ENCODE results near the gene SNRPN. TPM values are rescaled to one million over a fixed set of nuclear protein-coding genes. Genes with fewer than 3 reads are reported as not detected.

SNRPN gene
- total RNA-seq, 2 donors from 2014 or later, result 86.0 to 96.1 TPM

DNA sequence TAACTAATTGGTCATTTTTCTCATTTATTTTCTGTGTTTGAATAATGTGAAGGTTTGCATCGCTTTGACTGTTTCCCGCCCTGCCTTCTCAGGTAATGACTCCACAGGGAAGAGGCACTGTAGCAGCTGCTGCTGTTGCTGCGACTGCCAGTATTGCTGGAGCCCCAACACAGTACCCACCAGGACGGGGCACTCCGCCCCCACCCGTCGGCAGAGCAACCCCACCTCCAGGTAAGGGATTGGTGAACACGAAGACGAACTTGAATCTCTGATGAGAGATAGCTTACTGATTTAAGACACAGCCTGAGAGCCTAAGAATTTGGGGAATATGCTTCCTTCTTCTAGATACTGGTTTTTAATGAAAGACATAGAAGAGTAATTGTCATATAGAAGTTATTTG lies 22.9 kb downstream of the SNRPN start:
- Mint-ChIP-seq H3K4me3 (no peak overlapping the region), H3K27ac (no peak overlapping the region), H3K4me1 (ENCODE audit: low read depth) (no peaks in the 10 kb centered on the region)

DNA sequence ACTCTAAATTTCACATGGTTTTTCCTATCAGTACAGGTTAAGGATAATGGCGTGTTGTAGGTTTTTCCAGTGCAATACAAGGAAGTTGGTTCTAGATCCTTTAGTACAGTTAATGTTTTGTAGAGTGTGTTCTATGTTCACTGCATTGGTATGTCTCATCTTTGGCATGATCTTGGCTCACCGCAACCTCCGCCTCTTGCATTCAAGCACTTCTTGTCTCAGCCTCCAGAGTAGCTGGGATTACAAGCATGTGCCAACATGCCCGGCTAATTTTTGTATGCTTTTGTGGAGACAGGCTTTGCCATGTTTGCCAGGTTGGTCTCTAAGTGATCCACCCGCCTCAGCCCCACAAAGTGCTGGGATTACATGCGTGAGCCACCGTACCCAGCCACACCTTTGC lies 30.4 kb downstream of the SNRPN start:
- Mint-ChIP-seq H3K4me3 (no peak overlapping the region), H3K9me3 (peaks cover 19 to 23% of the 10 kb centered on the region in 2 donors), H3K36me3 (ENCODE audit: insufficient read depth in 2 of 2) (peaks cover 30 to 71% of the 10 kb centered on the region in 2 donors), H3K27me3 (ENCODE audit: low read depth) (no peaks in the 10 kb centered on the region), H3K27ac (no peak overlapping the region), H3K4me1 (ENCODE audit: low read depth) (no peaks in the 10 kb centered on the region)
- DNase-seq (no peak), ATAC-seq (replicated peaks in 1 of 2) (no peak)

More for the DNA sequence above, 22.9 kb downstream of the SNRPN start:
- Mint-ChIP-seq H3K27me3 (ENCODE audit: low read depth) (no peaks in the 10 kb centered on the region), H3K36me3 (ENCODE audit: insufficient read depth in 2 of 2) (peaks cover 48 to 82% of the 10 kb centered on the region in 2 donors), H3K9me3 (peaks cover 23 to 26% of the 10 kb centered on the region in 2 donors)
- no peak for DNase-seq
- no peak for ATAC-seq (replicated peaks in 1 of 2)

DNA sequence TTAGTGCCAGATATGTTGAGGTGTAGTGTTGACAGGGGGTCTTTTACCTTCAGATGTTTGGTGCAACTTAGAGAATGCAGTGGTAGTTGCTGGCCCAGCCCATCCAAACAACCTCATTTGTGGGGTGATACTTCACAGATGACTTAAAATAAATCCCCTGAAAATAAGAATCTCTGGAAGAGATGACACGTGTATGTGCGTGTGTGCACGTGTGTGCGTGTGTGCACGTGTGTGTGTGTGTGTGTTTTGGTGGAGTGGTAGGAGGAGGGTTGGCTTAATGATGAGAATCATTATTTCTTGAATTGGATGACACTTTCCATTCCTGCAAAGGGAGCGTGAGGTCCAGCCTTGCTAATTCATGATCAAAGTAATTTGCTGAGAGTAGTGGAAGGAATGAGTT lies 31.9 kb downstream of the SNRPN start:
- H3K4me1 Mint-ChIP-seq (ENCODE audit: low read depth), result no peaks in the 10 kb centered on the region
- H3K4me3 Mint-ChIP-seq, result no peak overlapping the region
- DNase-seq (no peak), ATAC-seq (replicated peaks in 1 of 2) (no peak)
- H3K27ac Mint-ChIP-seq, result no peak overlapping the region
- peaks cover 18 to 23% of the 10 kb centered on the region in 2 donors for H3K9me3 Mint-ChIP-seq
- H3K27me3 Mint-ChIP-seq (ENCODE audit: low read depth), result no peaks in the 10 kb centered on the region
- H3K36me3 Mint-ChIP-seq (ENCODE audit: insufficient read depth in 2 of 2), result peaks cover 29 to 70% of the 10 kb centered on the region in 2 donors

DNA sequence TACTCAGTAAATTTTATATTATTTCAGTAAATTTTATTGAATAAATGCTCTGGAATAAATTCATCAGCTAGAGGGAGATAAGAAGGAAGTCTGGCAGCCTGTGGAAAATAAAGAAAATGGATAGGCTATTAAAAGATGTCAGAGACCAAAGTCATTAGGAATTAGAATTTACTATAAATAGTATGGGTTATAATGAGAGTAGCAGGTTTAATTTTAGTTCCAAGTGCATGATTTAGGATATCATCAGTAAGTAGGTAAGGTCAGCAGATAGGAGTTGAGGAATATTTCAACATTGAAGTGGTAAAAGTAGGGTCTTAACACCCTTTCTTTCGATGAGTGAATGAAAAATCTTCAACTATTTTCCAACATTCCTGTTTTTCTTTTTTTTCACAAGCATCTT lies 64.6 kb downstream of the SNRPN start:
- no peak overlapping the region for H3K4me3 Mint-ChIP-seq
- no peaks in the 10 kb centered on the region for H3K4me1 Mint-ChIP-seq (ENCODE audit: low read depth)
- DNase-seq, result no peak
- H3K9me3 Mint-ChIP-seq, result peaks cover 30 to 31% of the 10 kb centered on the region in 2 donors
- no peak overlapping the region for H3K27ac Mint-ChIP-seq
- no peak for ATAC-seq (replicated peaks in 1 of 2)
- H3K36me3 Mint-ChIP-seq (ENCODE audit: insufficient read depth in 2 of 2), result peaks cover 31 to 44% of the 10 kb centered on the region in 2 donors
- no peaks in the 10 kb centered on the region for H3K27me3 Mint-ChIP-seq (ENCODE audit: low read depth)

DNA sequence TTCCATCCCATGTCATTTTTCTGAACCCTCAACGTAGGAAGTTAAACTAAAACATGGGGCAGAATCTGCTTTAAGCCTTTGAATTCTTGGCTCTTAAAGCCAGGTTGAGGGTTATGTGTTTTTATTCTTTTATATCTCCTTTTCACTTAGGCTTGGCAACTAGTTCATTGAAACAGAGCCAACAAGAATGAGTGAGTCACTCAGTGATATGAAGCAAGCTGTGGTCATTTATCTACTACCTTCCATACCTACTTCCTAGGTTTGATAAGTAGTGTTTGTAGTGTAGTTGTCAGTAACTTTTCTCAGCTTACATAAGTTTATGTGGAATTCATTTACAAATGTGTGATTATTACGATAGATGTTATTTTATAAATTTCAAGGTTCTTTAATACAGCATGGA lies 67.4 kb downstream of the SNRPN start:
- Mint-ChIP-seq H3K9me3 (peaks cover 21 to 31% of the 10 kb centered on the region in 2 donors), H3K36me3 (ENCODE audit: insufficient read depth in 2 of 2) (peaks cover 22 to 45% of the 10 kb centered on the region in 2 donors), H3K4me3 (no peak overlapping the region), H3K27ac (no peak overlapping the region), H3K27me3 (ENCODE audit: low read depth) (no peaks in the 10 kb centered on the region), H3K4me1 (ENCODE audit: low read depth) (no peaks in the 10 kb centered on the region)
- DNase-seq (no peak), ATAC-seq (replicated peaks in 1 of 2) (no peak)

Other genes starting within 250 kb of the SNRPN start
- gene SNURF, start within 50 bp of the SNRPN start, total RNA-seq, result 10 to 100 TPM in 1 of 2 donors, 1 to 10 TPM in 1; 7.5 to 21.0 TPM